ENCODE measurements around the gene TFB2M. TPM values are rescaled to one million over a fixed set of nuclear protein-coding genes. Genes with fewer than 3 reads are reported as not detected.

TFB2M gene
- total RNA-seq, 2 experiments from 2014 or later: 15.0 to 17.5 TPM

DNA sequence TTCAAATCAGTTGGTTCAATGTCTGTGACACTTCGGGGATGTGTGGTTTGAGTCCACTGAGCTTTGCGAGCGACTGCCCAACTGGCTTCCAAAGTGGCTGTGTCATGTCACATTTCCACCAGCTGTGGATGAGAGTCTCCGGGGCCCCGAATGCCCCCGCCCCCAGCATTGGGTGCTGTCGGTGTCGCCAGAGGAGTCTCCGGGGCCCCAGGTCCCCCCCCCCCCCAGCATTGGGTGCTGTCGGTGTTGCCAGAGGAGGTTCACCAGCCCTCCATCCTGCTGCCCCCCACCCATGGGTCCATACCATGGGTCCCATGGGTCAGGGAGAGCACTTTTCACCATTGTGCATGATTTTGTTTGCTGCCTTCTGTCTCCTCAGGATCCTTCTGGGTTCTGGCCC is 49.9 kb downstream of the TFB2M start:
- no peaks in the 10 kb centered on the region for H3K79me2 ChIP-seq (ENCODE audit: insufficient read depth, low read depth, low read length)
- H4K20me1 ChIP-seq (ENCODE audit: insufficient read depth, low read length): no peaks in the 10 kb centered on the region
- no peaks in the 10 kb centered on the region for H3K9me2 ChIP-seq (ENCODE audit: insufficient read depth, low read length)
- BruUV-seq (replicated peaks): no TSS peak
- H3K4me2 ChIP-seq (ENCODE audit: low read length): no peak overlapping the region
- H2AFZ ChIP-seq (ENCODE audit: low read length): no peak overlapping the region
- no peak for DNase-seq (ENCODE audit: low spot score)
- TF ChIP-seq EZH2phosphoT487 (IDR thresholded peaks at IDR 0.05; ENCODE audit: borderline replicate concordance, low read depth, low read length) (no peak), CTCF (conservative IDR thresholded peaks at IDR 0.05; ENCODE audit: low read length) (no peak)
- H3K4me1 ChIP-seq (ENCODE audit: insufficient read depth, low read length, poor library complexity, severe bottlenecking): no peaks in the 10 kb centered on the region
- no peak overlapping the region for H3K27ac ChIP-seq (ENCODE audit: low read depth, low read length, poor library complexity, severe bottlenecking)
- POLR2A ChIA-PET: no interaction called here
- H3K9me3 ChIP-seq (ENCODE audit: low read length): peaks cover 17% of the 10 kb centered on the region; the same call in 1 of the 2 replicates
- H3K36me3 ChIP-seq (ENCODE audit: insufficient read depth, low read length): no peaks in the 10 kb centered on the region
- CTCF ChIA-PET (ENCODE audit: unreplicated experiment): no interaction called here
- H3K4me3 ChIP-seq (ENCODE audit: low read depth, low read length, poor library complexity, severe bottlenecking): no peak overlapping the region
- intact Hi-C loops (cut with micrococcal nuclease; ENCODE audit: unreplicated experiment): no loop called here

GRCh38 chr1:246515390-246516005 is 50.6 kb downstream of the TFB2M start:
- TF ChIP-seq EZH2phosphoT487 (IDR thresholded peaks at IDR 0.05; ENCODE audit: borderline replicate concordance, low read depth, low read length) (no peak), CTCF (conservative IDR thresholded peaks at IDR 0.05; ENCODE audit: low read length) (no peak)
- DNase-seq (ENCODE audit: low spot score): no peak
- H3K27ac ChIP-seq (ENCODE audit: low read depth, low read length, poor library complexity, severe bottlenecking): no peak overlapping the region
- ChIA-PET CTCF (ENCODE audit: unreplicated experiment) (no interaction called here), POLR2A (no interaction called here)
- no peaks in the 10 kb centered on the region for H3K4me1 ChIP-seq (ENCODE audit: insufficient read depth, low read length, poor library complexity, severe bottlenecking)
- H3K9me3 ChIP-seq (ENCODE audit: low read length): peaks cover 17% of the 10 kb centered on the region; the same call in 1 of the 2 replicates
- no peak overlapping the region for H3K4me3 ChIP-seq (ENCODE audit: low read depth, low read length, poor library complexity, severe bottlenecking)
- no peaks in the 10 kb centered on the region for H3K9me2 ChIP-seq (ENCODE audit: insufficient read depth, low read length)
- H2AFZ ChIP-seq (ENCODE audit: low read length): no peak overlapping the region
- H3K36me3 ChIP-seq (ENCODE audit: insufficient read depth, low read length): no peaks in the 10 kb centered on the region
- no TSS peak for BruUV-seq (replicated peaks)
- no peak overlapping the region for H3K4me2 ChIP-seq (ENCODE audit: low read length)
- H3K79me2 ChIP-seq (ENCODE audit: insufficient read depth, low read depth, low read length): no peaks in the 10 kb centered on the region
- H4K20me1 ChIP-seq (ENCODE audit: insufficient read depth, low read length): no peaks in the 10 kb centered on the region
- intact Hi-C loops (cut with micrococcal nuclease; ENCODE audit: unreplicated experiment): no loop called here

DNA sequence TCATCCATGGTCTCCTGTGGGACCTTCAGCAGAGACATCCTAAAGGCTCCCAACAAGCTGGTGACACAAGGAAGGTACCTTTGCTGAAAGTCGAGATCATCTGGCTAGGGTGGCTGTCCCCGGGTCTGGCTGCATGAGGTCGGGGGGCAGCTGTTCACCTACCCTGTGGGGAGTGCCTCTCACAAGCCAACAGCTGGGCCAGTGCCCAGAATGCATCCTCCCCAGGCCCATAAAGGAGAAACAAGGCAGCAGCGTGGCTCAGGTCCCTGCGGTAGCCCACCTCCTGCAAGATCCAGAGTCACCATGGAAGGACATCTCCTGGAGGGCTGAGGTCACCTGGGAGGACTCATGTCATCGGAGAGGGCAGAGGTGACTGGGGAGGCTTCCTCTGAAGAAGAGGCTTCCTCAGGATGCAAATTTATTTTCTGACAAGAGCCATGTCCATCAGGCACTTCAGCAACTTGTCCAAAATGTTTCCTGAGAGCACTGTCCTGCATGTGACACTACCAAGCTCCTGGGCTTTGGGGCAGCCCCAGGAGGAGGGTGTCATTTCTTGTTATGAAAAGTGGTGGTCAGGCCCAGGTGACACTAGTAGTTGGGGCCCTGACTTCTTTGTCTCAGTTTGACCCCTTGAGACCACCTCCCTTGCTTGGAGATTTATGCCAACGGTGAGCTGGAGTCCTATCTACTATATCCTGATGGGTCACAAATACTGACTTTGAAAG is 52.3 kb downstream of the TFB2M start:
- POLR2A ChIA-PET: no interaction called here
- H4K20me1 ChIP-seq (ENCODE audit: insufficient read depth, low read length): no peaks in the 10 kb centered on the region
- H3K4me2 ChIP-seq (ENCODE audit: low read length): no peak overlapping the region; the same call in 1 of the 2 replicates
- DNase-seq (ENCODE audit: low spot score): no peak
- H3K79me2 ChIP-seq (ENCODE audit: insufficient read depth, low read depth, low read length): no peaks in the 10 kb centered on the region
- TF ChIP-seq EZH2phosphoT487 (IDR thresholded peaks at IDR 0.05; ENCODE audit: borderline replicate concordance, low read depth, low read length) (no peak), CTCF (conservative IDR thresholded peaks at IDR 0.05; ENCODE audit: low read length) (no peak)
- CTCF ChIA-PET (ENCODE audit: unreplicated experiment): no interaction called here
- no peaks in the 10 kb centered on the region for H3K4me1 ChIP-seq (ENCODE audit: insufficient read depth, low read length, poor library complexity, severe bottlenecking)
- no peaks in the 10 kb centered on the region for H3K9me2 ChIP-seq (ENCODE audit: insufficient read depth, low read length)
- H3K9me3 ChIP-seq (ENCODE audit: low read length): peaks cover 17% of the 10 kb centered on the region; the same call in 1 of the 2 replicates
- BruUV-seq (replicated peaks): no TSS peak
- H3K36me3 ChIP-seq (ENCODE audit: insufficient read depth, low read length): no peaks in the 10 kb centered on the region
- no peak overlapping the region for H3K4me3 ChIP-seq (ENCODE audit: low read depth, low read length, poor library complexity, severe bottlenecking)
- intact Hi-C loops (cut with micrococcal nuclease; ENCODE audit: unreplicated experiment): no loop called here
- no peak overlapping the region for H3K27ac ChIP-seq (ENCODE audit: low read depth, low read length, poor library complexity, severe bottlenecking)
- H2AFZ ChIP-seq (ENCODE audit: low read length): no peak overlapping the region

All from OCI-LY7 (cell line).